GM23338 (cell line): ENCODE results near the gene CYP3A5. TPM values are rescaled to one million over a fixed set of nuclear protein-coding genes. Genes with fewer than 3 reads are reported as not detected.

Source experiments
- ATAC-seq: fragments of 200-7000 bp; cut with Tn5 transposase; 3 replicates; pipeline ENCODE4 v1.9.1; 2020
- DNase-seq: peaks from one replicate; pipeline ENCODE4 v3.0.0-alpha.2; 2015; ENCODE audit warnings: low spot score
- H2AFZ ChIP-seq: fragments of 200-600 bp; sonication (generic); 2 replicates; pipeline ENCODE4 v1.8.0; 2016; ENCODE audit warnings: antibody characterized with exemption, mild to moderate bottlenecking, moderate library complexity
- H3F3A ChIP-seq: fragments of 200-600 bp; sonication (generic); replicated peaks from 2 replicates; pipeline ENCODE4 v1.8.0; 2017; ENCODE audit warnings: antibody characterized with exemption, mixed run types, low read depth
- H3K27ac ChIP-seq: fragments of 200-600 bp; sonication (generic); 2 replicates; pipeline ENCODE4 v1.6.1; 2016; ENCODE audit warnings: low read depth
- H3K27me3 ChIP-seq: fragments of 200-600 bp; sonication (generic); 2 replicates; pipeline ENCODE4 v1.8.0; 2016; ENCODE audit warnings: mild to moderate bottlenecking, mixed run types, moderate library complexity; ENCODE audit not compliant: insufficient read depth
- H3K36me3 ChIP-seq: fragments of 200-600 bp; sonication (generic); 2 replicates; pipeline ENCODE4 v1.8.0; 2016; ENCODE audit warnings: mild to moderate bottlenecking; ENCODE audit not compliant: insufficient read depth
- H3K4me1 ChIP-seq: fragments of 200-600 bp; sonication (generic); 2 replicates; pipeline ENCODE4 v1.8.0; 2016; ENCODE audit warnings: mild to moderate bottlenecking, moderate library complexity; ENCODE audit not compliant: insufficient read depth
- H3K4me2 ChIP-seq: fragments of 200-600 bp; sonication (generic); 2 replicates; pipeline ENCODE4 v1.7.1; 2017; ENCODE audit warnings: mixed run types
- H3K4me3 ChIP-seq: fragments of 200-600 bp; sonication (generic); 2 replicates; pipeline ENCODE4 v1.6.1; 2016; ENCODE audit warnings: mixed run types
- H3K79me2 ChIP-seq: fragments of 200-600 bp; sonication (generic); replicated peaks from 2 replicates; pipeline ENCODE4 v1.8.0; 2017; ENCODE audit warnings: mild to moderate bottlenecking; ENCODE audit not compliant: insufficient read depth
- H3K9me2 ChIP-seq: fragments of 200-600 bp; sonication (generic); 2 replicates; pipeline ENCODE4 v1.8.0; 2017; ENCODE audit not compliant: insufficient read depth
- H4K20me1 ChIP-seq: fragments of 200-600 bp; sonication (generic); replicated peaks from 2 replicates; pipeline ENCODE4 v1.8.0; 2017; ENCODE audit warnings: mild to moderate bottlenecking; ENCODE audit not compliant: insufficient read depth
- H3K27ac Mint-ChIP-seq: 2 replicates; pipeline ENCODE4 v1.8.0; 2020; ENCODE audit warnings: inconsistent platforms, mild to moderate bottlenecking, moderate library complexity, mixed read lengths
- H3K27me3 Mint-ChIP-seq: 3 replicates; pipeline ENCODE4 v1.8.0; 2022; ENCODE audit warnings: low read depth, mild to moderate bottlenecking, moderate library complexity, mixed read lengths, inconsistent platforms; ENCODE audit not compliant: insufficient read depth, poor library complexity
- H3K36me3 Mint-ChIP-seq: 3 replicates; pipeline ENCODE4 v1.8.0; 2021; ENCODE audit warnings: low read depth, mild to moderate bottlenecking, inconsistent platforms, moderate library complexity, mixed read lengths
- H3K4me1 Mint-ChIP-seq: 3 replicates; pipeline ENCODE4 v1.8.0; 2020; ENCODE audit warnings: mild to moderate bottlenecking, inconsistent platforms, mixed read lengths
- H3K4me3 Mint-ChIP-seq: 3 replicates; pipeline ENCODE4 v1.8.0; 2021; ENCODE audit warnings: moderate library complexity, mild to moderate bottlenecking, inconsistent platforms, mixed read lengths
- H3K9me3 Mint-ChIP-seq: 3 replicates; pipeline ENCODE4 v1.8.0; 2020; ENCODE audit warnings: moderate library complexity, mild to moderate bottlenecking, inconsistent platforms, mixed read lengths
- CREB1 ChIP-seq: fragments of 250-450 bp; sonication (Bioruptor Pico); IDR thresholded peaks from 2 replicates; pipeline ENCODE4 v1.5.0; 2020; ENCODE audit warnings: low read depth, mild to moderate bottlenecking, moderate library complexity
- CTCF ChIP-seq, 2 experiments: fragments of 200-600 bp in 1 of 2; sonication (generic) in 1 of 2; conservative IDR thresholded peaks; 2 replicates each; pipeline versions ENCODE4 v1.5.1 to v1.6.1; 2016 to 2017; ENCODE audit warnings: antibody characterized with exemption in 2 of 2, low read depth in 2 of 2, mild to moderate bottlenecking in 2 of 2, moderate library complexity in 1 of 2
- ETS1 ChIP-seq: IDR thresholded peaks from 2 replicates; pipeline ENCODE4 v1.6.1; 2016; ENCODE audit warnings: antibody characterized with exemption
- EZH2 ChIP-seq: fragments of 200-600 bp; sonication (generic); IDR thresholded peaks from one replicate; pipeline ENCODE4 v1.8.0; 2017; ENCODE audit warnings: antibody characterized with exemption, mild to moderate bottlenecking, low read depth; ENCODE audit not compliant: unreplicated experiment
- EZH2phosphoT487 ChIP-seq: fragments of 200-600 bp; sonication (generic); IDR thresholded peaks from one replicate; pipeline ENCODE4 v1.8.1; 2018; ENCODE audit warnings: antibody characterized with exemption; ENCODE audit not compliant: unreplicated experiment
- JUNB ChIP-seq: IDR thresholded peaks from one replicate; pipeline ENCODE4 v1.6.1; 2016; ENCODE audit warnings: antibody characterized with exemption; ENCODE audit not compliant: unreplicated experiment
- NANOG ChIP-seq: IDR thresholded peaks from 2 replicates; pipeline ENCODE4 v1.6.1; 2016; ENCODE audit warnings: antibody characterized with exemption, borderline replicate concordance
- POLR2AphosphoS5 ChIP-seq: IDR thresholded peaks from 2 replicates; pipeline ENCODE4 v1.6.1; 2016; ENCODE audit warnings: antibody characterized with exemption, low read depth
- REST ChIP-seq: IDR thresholded peaks from one replicate; pipeline ENCODE4 v1.6.1; 2018; ENCODE audit warnings: antibody characterized with exemption; ENCODE audit not compliant: unreplicated experiment
- STAT1 ChIP-seq: IDR thresholded peaks from one replicate; pipeline ENCODE4 v1.6.1; 2016; ENCODE audit warnings: antibody characterized with exemption; ENCODE audit not compliant: unreplicated experiment
- ZNF114 ChIP-seq: fragments of 250-450 bp; sonication (Bioruptor Pico); IDR thresholded peaks from 2 replicates; pipeline ENCODE4 v1.5.0; 2020; ENCODE audit warnings: mild to moderate bottlenecking, moderate library complexity
- ZNF331 ChIP-seq: fragments of 250-450 bp; sonication (Bioruptor Pico); IDR thresholded peaks from 2 replicates; pipeline ENCODE4 v1.5.0; 2020; ENCODE audit warnings: low read depth, mild to moderate bottlenecking, moderate library complexity
- ZNF462 ChIP-seq: fragments of 250-450 bp; sonication (Bioruptor Pico); IDR thresholded peaks from 2 replicates; pipeline ENCODE4 v1.5.0; 2020; ENCODE audit warnings: mild to moderate bottlenecking, moderate library complexity
- polyA plus RNA-seq: library from polyadenylated mRNA; unstranded; fragments of >200 nt; fragmentation: Nextera tagmentation; extraction: Ambion mirVana; gene quantifications from 2 replicates; pipeline ENCODE4 v1.2.1, GENCODE V29; 2016
- total RNA-seq: library from RNA; depleted of rRNA; stranded (reverse); fragments of >200 nt; shearing (Covaris generic); gene quantifications from 2 replicates; pipeline ENCODE4 v1.2.3, GENCODE V29; 2014

Gene CYP3A5
- total and polyA plus RNA-seq, 2 experiments from 2014 or later, result 1.2 TPM; not detected in 1

- no peak overlapping the region for H3K4me3 ChIP-seq
- H3K4me3 Mint-ChIP-seq, result no peak overlapping the region
Observed at GRCh38 chr7:99645590-99645989, 34.2 kb downstream of the CYP3A5 start.

More at GRCh38 chr7:99645590-99645989, 34.2 kb downstream of the CYP3A5 start:
- Histone ChIP-seq H3K4me1 (no peaks in the 10 kb centered on the region), H3K4me2 (no peak overlapping the region), H3F3A (no peaks in the 10 kb centered on the region), H3K36me3 (no peaks in the 10 kb centered on the region), H2AFZ (no peak overlapping the region), H4K20me1 (no peaks in the 10 kb centered on the region), H3K79me2 (no peaks in the 10 kb centered on the region), H3K9me2 (peaks cover 7% of the 10 kb centered on the region), H3K27ac (no peak overlapping the region), H3K27me3 (no peaks in the 10 kb centered on the region)
- H3K9me3 Mint-ChIP-seq, result no peaks in the 10 kb centered on the region; the same call in 2 of the 3 replicates
- no peaks in the 10 kb centered on the region for H3K4me1 Mint-ChIP-seq
- H3K36me3 Mint-ChIP-seq, result peaks cover 23% of the 10 kb centered on the region
- ATAC-seq (no peak), DNase-seq (no peak)
- H3K27me3 Mint-ChIP-seq, result peaks cover under 1% of the 10 kb centered on the region
- H3K27ac Mint-ChIP-seq, result no peak overlapping the region
- TF ChIP-seq ZNF331 (CRISPR knock-in tag) (no peak), JUNB (no peak), CTCF (conservative IDR thresholded peaks at IDR 0.05; ENCODE audit: low read depth in 2 of 2) (no peak), EZH2phosphoT487 (no peak), EZH2 (no peak), CREB1 (no peak), POLR2AphosphoS5 (no peak), STAT1 (no peak), NANOG (no peak), ETS1 (no peak), REST (no peak), ZNF114 (CRISPR knock-in tag) (no peak), ZNF462 (CRISPR knock-in tag) (no peak)
